ENCODE data around the gene SERINC2.

- no peak for TF ChIP-seq SIN3A (IDR thresholded peaks at IDR 0.05; ENCODE audit: borderline replicate concordance, insufficient read depth, low read depth, low read length)
- TF ChIP-seq REST (IDR thresholded peaks at IDR 0.05; ENCODE audit: insufficient read depth in 1 of 2, low read depth in 2 of 2, low read length in 1 of 2) = no peak
Observed at GRCh38 chr1:31441558-31441957, 28.5 kb downstream of the SERINC2 start.

Data from Panc1 (cell line).